ENCODE data around the gene NELFE. TPM values are rescaled to one million over a fixed set of nuclear protein-coding genes. Genes with fewer than 3 reads are reported as not detected.

The NELFE gene
- total RNA-seq, 1 experiment from 2014 or later, result 91.4 TPM

DNA sequence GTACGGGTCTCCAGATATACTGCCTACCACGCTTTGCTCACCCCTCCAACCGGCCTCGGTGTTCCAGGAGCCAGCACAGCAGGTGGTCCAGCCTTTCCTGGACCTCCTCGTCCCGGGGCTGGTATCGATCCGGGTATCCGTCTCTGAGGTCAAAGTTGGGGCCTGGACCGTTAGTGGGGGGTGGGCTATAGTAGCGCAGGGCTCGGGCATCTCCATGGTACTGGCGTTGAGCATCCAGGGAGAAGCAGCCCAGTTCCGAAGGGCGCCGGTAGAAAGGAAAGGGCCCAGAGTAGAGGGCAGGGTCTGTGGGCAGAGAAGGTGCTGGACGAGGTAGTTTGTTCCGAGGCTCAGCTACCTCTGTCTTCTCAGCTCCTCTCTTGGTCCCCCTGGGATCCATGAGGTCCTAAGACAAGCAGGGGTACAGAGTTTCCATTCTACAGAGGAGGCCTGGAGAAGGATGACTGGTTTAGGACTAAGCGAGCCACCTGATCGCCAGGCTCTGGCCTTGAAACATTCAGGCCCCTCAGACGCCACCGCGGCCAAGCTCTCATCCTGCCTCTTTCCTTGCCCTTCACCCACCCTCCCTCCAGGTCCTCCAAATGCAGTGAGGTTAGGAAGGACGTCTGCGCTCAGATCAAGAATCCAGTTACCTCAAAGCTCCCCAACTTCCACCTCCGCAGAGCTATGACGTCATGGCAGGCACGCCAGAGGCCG lies 12.7 kb upstream of the NELFE start:
- Histone ChIP-seq H3K23ac (ENCODE audit: insufficient read length, low read depth, low read length) (no peak overlapping the region), H3K9ac (ENCODE audit: extremely low read depth, insufficient read length, low read length) (peak overlapping the region; percentile 59), H2BK120ac (ENCODE audit: low read depth, low read length, poor library complexity, severe bottlenecking) (no peak overlapping the region), H3K27me3 (ENCODE audit: insufficient read depth, low read length) (no peaks in the 10 kb centered on the region), H4K5ac (ENCODE audit: insufficient read length, low read depth, low read length) (peak overlapping the region; percentile 13), H4K20me1 (ENCODE audit: control insufficient read depth, insufficient read depth, insufficient read length) (no peaks in the 10 kb centered on the region), H3K23me2 (ENCODE audit: insufficient read length, low read depth, low read length, poor library complexity, severe bottlenecking) (peaks cover 6% of the 10 kb centered on the region), H3K9me3 (ENCODE audit: control insufficient read depth, low read depth, low read length) (no peaks in the 10 kb centered on the region), H4K91ac (ENCODE audit: insufficient read length, low read depth, low read length) (peak overlapping the region; percentile 2), H3T11ph (ENCODE audit: low read length) (no peak overlapping the region), H3K18ac (ENCODE audit: insufficient read length, low read depth, low read length) (peak overlapping the region; percentile 78), H2BK20ac (ENCODE audit: low read depth, low read length, poor library complexity, severe bottlenecking) (no peak overlapping the region), H2AFZ (ENCODE audit: low read length) (no peak overlapping the region), H2BK5ac (ENCODE audit: insufficient read length, low read length) (no peak overlapping the region), H3K56ac (ENCODE audit: insufficient read length, low read depth, low read length) (no peak overlapping the region), H3K14ac (ENCODE audit: insufficient read depth, low read length) (peak overlapping the region; percentile 26; the same call in 1 of the 2 replicates), H2BK12ac (ENCODE audit: insufficient read length, low read depth, low read length) (peak overlapping the region; percentile 18), H3K27ac (ENCODE audit: insufficient read length, low read depth, low read length) (peak overlapping the region; percentile 16), H3K4me1 (ENCODE audit: insufficient read depth, low read length) (peaks cover 3% of the 10 kb centered on the region; the same call in 1 of the 2 replicates), H3K4ac (ENCODE audit: low read depth, low read length) (0 out of 2 replicates have a peak overlapping the region, but pooled peaks have one; percentile 3), H2BK15ac (ENCODE audit: low read depth, low read length) (no peak overlapping the region), H3K79me2 (ENCODE audit: insufficient read depth, low read length) (no peaks in the 10 kb centered on the region; the same call in 1 of the 2 replicates), H4K8ac (replicated peaks; ENCODE audit: insufficient read length, low read depth, low read length) (no peak overlapping the region), H3K79me1 (ENCODE audit: insufficient read depth, low read depth, low read length, poor library complexity, severe bottlenecking) (no peaks in the 10 kb centered on the region), H3K4me2 (ENCODE audit: insufficient read depth, insufficient read length, low read length) (peak overlapping the region; percentile 94), H2AK5ac (ENCODE audit: insufficient read length, low read length) (no peak overlapping the region)
- H3K9me3 Mint-ChIP-seq, result peaks cover 0 to 7% of the 10 kb centered on the region in 2 experiments; a peak in 2 of 5 replicates
- H3K4me3 Mint-ChIP-seq, result peak overlapping the region; percentile 91 to 97
- no peaks in the 10 kb centered on the region; the same call in 1 of the 2 replicates for H3K27me3 Mint-ChIP-seq (ENCODE audit: low read depth)
- WGBS (ENCODE audit: extremely low coverage, insufficient read length, low lambda C conversion rate), result no CpG with 5 or more reads among the region's 29 CpGs
- H3K27ac Mint-ChIP-seq, result peak overlapping the region; percentile 95 to 100 (median 100)
- TF ChIP-seq, protein P1, sequence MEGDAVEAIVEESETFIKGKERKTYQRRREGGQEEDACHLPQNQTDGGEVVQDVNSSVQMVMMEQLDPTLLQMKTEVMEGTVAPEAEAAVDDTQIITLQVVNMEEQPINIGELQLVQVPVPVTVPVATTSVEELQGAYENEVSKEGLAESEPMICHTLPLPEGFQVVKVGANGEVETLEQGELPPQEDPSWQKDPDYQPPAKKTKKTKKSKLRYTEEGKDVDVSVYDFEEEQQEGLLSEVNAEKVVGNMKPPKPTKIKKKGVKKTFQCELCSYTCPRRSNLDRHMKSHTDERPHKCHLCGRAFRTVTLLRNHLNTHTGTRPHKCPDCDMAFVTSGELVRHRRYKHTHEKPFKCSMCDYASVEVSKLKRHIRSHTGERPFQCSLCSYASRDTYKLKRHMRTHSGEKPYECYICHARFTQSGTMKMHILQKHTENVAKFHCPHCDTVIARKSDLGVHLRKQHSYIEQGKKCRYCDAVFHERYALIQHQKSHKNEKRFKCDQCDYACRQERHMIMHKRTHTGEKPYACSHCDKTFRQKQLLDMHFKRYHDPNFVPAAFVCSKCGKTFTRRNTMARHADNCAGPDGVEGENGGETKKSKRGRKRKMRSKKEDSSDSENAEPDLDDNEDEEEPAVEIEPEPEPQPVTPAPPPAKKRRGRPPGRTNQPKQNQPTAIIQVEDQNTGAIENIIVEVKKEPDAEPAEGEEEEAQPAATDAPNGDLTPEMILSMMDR (conservative IDR thresholded peaks at IDR 0.05), result no peak
- no peak for DNase-seq
- peaks cover 8 to 11% of the 10 kb centered on the region in 2 experiments for H3K4me1 Mint-ChIP-seq
- H3K36me3 Mint-ChIP-seq (ENCODE audit: insufficient read depth in 1 of 3, low read depth in 3 of 3), result peaks cover 33 to 62% (median 56%) of the 10 kb centered on the region in 3 experiments; a peak in 6 of 7 replicates

Measured in H9 (cell line).